ENCODE results near the gene HAS3.

- TF ChIP-seq CTCF (IDR thresholded peaks at IDR 0.05; ENCODE audit: insufficient read depth, low read length, poor library complexity, severe bottlenecking) (peak; percentile 90), EZH2phosphoT487 (conservative IDR thresholded peaks at IDR 0.05; ENCODE audit: low read length) (no peak)
Measured at GRCh38 chr16:69112285-69113129, 7.1 kb downstream of the HAS3 start.

All from SU-DHL-6 (cell line).